ENCODE measurements around the gene NUP205. TPM values are rescaled to one million over a fixed set of nuclear protein-coding genes. Genes with fewer than 3 reads are reported as not detected.

NUP205 gene, protein sequence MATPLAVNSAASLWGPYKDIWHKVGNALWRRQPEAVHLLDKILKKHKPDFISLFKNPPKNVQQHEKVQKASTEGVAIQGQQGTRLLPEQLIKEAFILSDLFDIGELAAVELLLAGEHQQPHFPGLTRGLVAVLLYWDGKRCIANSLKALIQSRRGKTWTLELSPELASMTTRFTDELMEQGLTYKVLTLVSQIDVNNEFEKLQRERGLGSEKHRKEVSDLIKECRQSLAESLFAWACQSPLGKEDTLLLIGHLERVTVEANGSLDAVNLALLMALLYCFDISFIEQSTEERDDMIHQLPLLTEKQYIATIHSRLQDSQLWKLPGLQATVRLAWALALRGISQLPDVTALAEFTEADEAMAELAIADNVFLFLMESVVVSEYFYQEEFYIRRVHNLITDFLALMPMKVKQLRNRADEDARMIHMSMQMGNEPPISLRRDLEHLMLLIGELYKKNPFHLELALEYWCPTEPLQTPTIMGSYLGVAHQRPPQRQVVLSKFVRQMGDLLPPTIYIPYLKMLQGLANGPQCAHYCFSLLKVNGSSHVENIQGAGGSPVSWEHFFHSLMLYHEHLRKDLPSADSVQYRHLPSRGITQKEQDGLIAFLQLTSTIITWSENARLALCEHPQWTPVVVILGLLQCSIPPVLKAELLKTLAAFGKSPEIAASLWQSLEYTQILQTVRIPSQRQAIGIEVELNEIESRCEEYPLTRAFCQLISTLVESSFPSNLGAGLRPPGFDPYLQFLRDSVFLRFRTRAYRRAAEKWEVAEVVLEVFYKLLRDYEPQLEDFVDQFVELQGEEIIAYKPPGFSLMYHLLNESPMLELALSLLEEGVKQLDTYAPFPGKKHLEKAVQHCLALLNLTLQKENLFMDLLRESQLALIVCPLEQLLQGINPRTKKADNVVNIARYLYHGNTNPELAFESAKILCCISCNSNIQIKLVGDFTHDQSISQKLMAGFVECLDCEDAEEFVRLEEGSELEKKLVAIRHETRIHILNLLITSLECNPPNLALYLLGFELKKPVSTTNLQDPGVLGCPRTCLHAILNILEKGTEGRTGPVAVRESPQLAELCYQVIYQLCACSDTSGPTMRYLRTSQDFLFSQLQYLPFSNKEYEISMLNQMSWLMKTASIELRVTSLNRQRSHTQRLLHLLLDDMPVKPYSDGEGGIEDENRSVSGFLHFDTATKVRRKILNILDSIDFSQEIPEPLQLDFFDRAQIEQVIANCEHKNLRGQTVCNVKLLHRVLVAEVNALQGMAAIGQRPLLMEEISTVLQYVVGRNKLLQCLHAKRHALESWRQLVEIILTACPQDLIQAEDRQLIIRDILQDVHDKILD (N-terminal part only)
- total RNA-seq, result 56.5 and 75.7 TPM in 2 replicates

DNA sequence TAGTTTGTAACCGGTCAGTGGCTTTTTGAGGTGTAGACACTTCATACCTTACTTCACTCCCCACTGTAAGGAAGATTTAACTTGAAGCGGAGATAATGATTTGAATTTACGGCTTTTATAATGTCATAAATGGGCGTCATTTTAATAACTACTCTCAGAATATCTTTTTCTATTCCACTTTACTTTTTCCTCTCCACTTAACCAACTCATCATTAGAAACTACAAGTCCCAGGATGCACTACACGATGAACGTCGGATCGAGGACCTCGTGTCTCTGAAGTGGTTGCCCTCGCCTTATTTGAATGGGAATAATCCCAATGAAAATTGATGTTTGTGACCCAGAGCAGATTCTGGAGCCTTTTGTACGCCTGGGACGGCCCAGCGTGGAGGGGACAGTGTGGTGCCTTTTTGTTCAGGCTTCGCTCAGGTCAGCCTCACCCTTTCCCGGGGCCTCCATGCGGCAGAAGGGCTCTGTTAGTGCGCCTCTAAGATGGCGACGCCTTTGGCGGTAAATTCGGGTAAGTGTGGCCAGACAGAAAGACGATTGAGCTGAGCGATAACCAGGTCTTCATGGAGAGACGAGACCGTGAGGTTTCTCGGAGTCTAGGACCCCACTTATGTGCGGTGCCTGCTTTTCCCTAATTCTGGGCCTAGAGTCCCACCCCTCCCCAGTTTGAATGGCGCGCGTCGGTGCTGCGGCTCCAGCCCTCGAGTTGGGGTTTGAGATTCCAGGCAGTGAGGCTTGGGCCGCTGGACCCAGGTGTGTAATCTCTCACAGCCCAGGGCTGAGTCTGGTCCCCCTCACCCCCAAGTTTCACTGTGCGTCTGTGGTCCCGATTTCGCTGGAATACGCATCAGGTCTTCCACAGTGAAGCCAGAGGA is at the start of gene NUP205:
NUP205 (plus strand) TSS at position 463 of the 882 bp plus-strand sequence; CDS start at position 491, 28 bp downstream.

DNA sequence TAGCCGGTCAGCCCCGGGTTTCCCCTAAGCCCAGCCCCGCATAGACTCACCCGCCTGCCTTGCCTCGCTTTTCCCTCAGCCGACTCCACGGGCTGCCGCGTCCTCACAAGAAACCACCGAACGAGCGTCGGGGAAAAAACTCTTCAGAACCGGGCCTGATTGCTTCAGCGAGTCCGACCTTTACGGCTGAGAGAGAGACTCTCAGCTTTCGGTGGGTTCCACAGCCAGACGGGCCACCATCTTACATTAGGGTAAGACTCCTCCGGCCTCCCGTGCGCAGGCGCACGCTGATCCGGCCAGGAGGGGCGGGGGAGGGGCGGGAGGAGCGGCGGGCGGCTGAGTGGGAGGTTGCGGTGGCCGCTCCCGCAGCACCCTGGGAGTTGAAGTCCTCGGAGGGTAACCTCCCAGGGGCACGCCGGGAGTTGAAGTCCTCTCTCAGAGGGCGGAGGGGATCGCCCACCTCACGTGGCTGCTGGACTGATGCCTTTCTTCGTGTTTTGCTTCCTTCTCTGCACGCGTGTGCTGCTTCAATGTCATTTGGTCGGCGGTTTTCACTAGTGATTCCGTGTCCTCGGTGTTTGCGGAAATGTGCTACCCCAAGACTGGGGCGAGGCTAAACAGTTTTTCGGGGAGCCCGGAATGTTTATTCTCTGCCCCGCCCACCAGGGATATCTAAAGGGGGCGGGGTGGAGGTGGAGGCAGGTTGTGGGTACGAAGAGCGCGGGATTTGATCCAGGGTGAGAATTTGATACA is 47.7 kb upstream of the NUP205 start, which contains the start of gene CNOT4:
CNOT4 (minus strand) TSS at position 264 of the 753 bp plus-strand sequence. CDS start 71,771 bp downstream, outside the sequence.

DNA sequence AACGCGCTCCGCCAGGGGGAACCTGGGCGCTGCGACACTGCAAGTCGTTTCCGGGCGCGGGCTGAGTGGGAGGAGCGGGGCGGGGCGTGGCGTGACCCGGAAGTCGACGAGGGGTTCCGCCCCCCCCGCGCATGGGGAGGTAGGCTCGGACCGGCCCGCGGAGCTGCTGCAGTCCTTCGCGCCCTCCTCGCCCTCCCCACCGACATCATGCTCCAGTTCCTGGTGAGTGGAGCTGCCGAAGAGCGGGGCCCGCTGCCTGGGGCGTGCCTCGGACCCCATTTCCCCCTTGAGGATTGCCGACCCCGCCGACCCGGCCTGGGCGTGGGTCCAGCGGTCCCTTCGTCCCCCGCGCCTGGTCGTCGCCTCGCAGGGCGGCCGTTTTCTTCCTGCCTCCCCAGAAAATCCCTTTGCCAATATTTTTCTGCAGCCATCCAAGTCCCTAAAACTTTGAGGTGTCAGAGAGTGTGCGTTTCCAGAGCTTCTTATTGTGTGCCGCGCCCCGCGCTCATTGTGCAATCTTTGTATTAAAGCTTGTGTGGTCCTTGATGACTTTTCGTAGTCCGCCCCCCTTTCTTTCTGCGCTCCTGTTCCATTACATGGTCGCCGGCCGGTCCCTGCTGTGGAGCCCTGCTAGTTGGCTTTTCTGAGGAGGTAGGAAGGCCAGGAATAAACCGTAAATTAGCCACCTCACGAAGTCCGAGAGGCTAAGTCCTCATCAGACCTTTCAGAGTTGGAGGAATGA is 104.8 kb downstream of the NUP205 start, which contains the start of gene STMP1:
STMP1 (plus strand) TSS at position 142 of the 742 bp plus-strand sequence.

Other genes with a start within 250 kb of the NUP205 start
- 2.9 and 5.8 TPM in 2 replicates for gene CNOT4, start 47.8 kb upstream of the NUP205 start, total RNA-seq
- 5.5 and 12.0 TPM in 2 replicates for gene STMP1, start 104.6 kb downstream of the NUP205 start, total RNA-seq
- not detected in 2 replicates for gene SLC13A4, start 170.3 kb downstream of the NUP205 start, total RNA-seq
- not detected in 2 replicates for gene FAM180A, start 190.9 kb downstream of the NUP205 start, total RNA-seq